Ishikawa (cell line): Measurements from ENCODE around the gene SHC4.

Source experiments
- CEBPB ChIP-seq: IDR thresholded peaks from 2 replicates; pipeline ENCODE4 v1.6.1; 2012
- CREB1 ChIP-seq: IDR thresholded peaks from 2 replicates; pipeline ENCODE4 v1.6.1; 2012; ENCODE audit warnings: low read depth
- EGR1 ChIP-seq: IDR thresholded peaks from 2 replicates; pipeline ENCODE4 v1.6.1; 2012
- EP300 ChIP-seq: IDR thresholded peaks from 2 replicates; pipeline ENCODE4 v1.6.1; 2012; ENCODE audit warnings: borderline replicate concordance
- FOXM1 ChIP-seq: IDR thresholded peaks from 2 replicates; pipeline ENCODE4 v1.6.1; 2012; ENCODE audit warnings: low read depth, borderline replicate concordance
- MAX ChIP-seq: IDR thresholded peaks from 2 replicates; pipeline ENCODE4 v1.6.1; 2012
- NFIC ChIP-seq: IDR thresholded peaks from 2 replicates; pipeline ENCODE4 v1.6.1; 2012
- RAD21 ChIP-seq: IDR thresholded peaks from 2 replicates; pipeline ENCODE4 v1.6.1; 2012; ENCODE audit warnings: low read depth
- TAF1 ChIP-seq: IDR thresholded peaks from 2 replicates; pipeline ENCODE4 v1.6.1; 2012; ENCODE audit warnings: low read depth, mild to moderate bottlenecking
- TCF12 ChIP-seq: IDR thresholded peaks from 2 replicates; pipeline ENCODE4 v1.6.1; 2012; ENCODE audit warnings: low read depth
- TEAD4 ChIP-seq: IDR thresholded peaks from 2 replicates; pipeline ENCODE4 v1.6.1; 2012
- YY1 ChIP-seq: IDR thresholded peaks from 2 replicates; pipeline ENCODE4 v1.6.1; 2012; ENCODE audit warnings: low read depth
- ZBTB7A ChIP-seq: IDR thresholded peaks from 2 replicates; pipeline ENCODE4 v1.6.1; 2012; ENCODE audit warnings: low read depth
- TF ChIP-seq, protein P1 (sequence below): IDR thresholded peaks from 2 replicates; pipeline ENCODE4 v1.6.1; 2012
- TF ChIP-seq, protein P2 (sequence below): IDR thresholded peaks from 2 replicates; pipeline ENCODE4 v1.6.1; 2012; ENCODE audit warnings: low read depth, mild to moderate bottlenecking

The SHC4 gene

GRCh38 chr15:48946840-48947187 lies 16.9 kb downstream of the SHC4 start:
- TF ChIP-seq, protein P1, sequence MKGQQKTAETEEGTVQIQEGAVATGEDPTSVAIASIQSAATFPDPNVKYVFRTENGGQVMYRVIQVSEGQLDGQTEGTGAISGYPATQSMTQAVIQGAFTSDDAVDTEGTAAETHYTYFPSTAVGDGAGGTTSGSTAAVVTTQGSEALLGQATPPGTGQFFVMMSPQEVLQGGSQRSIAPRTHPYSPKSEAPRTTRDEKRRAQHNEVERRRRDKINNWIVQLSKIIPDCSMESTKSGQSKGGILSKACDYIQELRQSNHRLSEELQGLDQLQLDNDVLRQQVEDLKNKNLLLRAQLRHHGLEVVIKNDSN = no peak
- TF ChIP-seq CEBPB = no peak
- no peak for TF ChIP-seq MAX
- no peak for TF ChIP-seq YY1
- no peak for TF ChIP-seq CREB1
- TF ChIP-seq NFIC = no peak
- TF ChIP-seq EP300 = no peak
- no peak for TF ChIP-seq FOXM1
- no peak for TF ChIP-seq RAD21
- no peak for TF ChIP-seq TAF1
- no peak for TF ChIP-seq EGR1
- TF ChIP-seq, protein P2, sequence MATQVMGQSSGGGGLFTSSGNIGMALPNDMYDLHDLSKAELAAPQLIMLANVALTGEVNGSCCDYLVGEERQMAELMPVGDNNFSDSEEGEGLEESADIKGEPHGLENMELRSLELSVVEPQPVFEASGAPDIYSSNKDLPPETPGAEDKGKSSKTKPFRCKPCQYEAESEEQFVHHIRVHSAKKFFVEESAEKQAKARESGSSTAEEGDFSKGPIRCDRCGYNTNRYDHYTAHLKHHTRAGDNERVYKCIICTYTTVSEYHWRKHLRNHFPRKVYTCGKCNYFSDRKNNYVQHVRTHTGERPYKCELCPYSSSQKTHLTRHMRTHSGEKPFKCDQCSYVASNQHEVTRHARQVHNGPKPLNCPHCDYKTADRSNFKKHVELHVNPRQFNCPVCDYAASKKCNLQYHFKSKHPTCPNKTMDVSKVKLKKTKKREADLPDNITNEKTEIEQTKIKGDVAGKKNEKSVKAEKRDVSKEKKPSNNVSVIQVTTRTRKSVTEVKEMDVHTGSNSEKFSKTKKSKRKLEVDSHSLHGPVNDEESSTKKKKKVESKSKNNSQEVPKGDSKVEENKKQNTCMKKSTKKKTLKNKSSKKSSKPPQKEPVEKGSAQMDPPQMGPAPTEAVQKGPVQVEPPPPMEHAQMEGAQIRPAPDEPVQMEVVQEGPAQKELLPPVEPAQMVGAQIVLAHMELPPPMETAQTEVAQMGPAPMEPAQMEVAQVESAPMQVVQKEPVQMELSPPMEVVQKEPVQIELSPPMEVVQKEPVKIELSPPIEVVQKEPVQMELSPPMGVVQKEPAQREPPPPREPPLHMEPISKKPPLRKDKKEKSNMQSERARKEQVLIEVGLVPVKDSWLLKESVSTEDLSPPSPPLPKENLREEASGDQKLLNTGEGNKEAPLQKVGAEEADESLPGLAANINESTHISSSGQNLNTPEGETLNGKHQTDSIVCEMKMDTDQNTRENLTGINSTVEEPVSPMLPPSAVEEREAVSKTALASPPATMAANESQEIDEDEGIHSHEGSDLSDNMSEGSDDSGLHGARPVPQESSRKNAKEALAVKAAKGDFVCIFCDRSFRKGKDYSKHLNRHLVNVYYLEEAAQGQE = no peak
- no peak for TF ChIP-seq ZBTB7A

DNA sequence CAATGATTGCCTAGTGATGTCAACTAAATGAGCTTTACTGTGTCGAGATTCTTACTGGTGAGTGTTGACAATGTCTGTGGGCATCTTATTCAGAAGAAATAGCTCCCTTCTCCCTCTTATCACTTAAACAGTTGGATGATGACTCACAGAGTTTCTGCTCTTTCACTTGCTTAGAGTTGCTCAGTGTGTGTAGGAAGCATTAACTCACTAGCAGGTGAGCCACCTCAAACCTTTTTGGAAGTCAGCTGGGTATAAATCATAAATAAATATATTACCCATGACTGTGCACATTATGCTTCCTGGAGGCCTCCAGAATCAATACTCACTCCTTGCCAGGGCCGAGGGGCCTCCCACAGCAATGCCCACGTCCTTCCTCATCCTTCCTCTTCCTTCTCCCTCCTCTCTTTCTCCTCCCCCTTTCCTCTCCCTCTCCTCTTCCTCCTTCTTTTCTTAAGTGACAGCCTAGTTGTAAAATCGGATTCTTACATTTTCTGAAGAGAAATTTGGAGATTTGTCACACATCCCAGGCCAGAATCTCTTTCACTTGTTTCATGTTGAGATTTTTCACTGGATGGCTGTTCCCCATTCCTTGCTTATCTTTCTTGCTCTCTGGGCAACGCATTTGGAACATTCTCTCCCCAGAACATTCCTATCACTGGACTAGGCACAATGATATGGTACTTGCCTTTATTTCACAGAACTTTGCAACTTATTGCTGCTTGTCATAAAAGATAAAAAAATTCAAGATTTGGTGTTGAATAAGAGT lies 17.5 kb downstream of the SHC4 start:
- no peak for TF ChIP-seq EGR1
- TF ChIP-seq FOXM1 = no peak
- no peak for TF ChIP-seq ZBTB7A
- no peak for TF ChIP-seq TEAD4
- no peak for TF ChIP-seq RAD21
- no peak for TF ChIP-seq CREB1
- TF ChIP-seq MAX = no peak
- TF ChIP-seq NFIC = no peak
- TF ChIP-seq, protein P2 = no peak
- no peak for TF ChIP-seq YY1
- TF ChIP-seq TCF12 = no peak
- TF ChIP-seq TAF1 = no peak
- no peak for TF ChIP-seq EP300
- TF ChIP-seq, protein P1 = no peak
- no peak for TF ChIP-seq CEBPB

DNA sequence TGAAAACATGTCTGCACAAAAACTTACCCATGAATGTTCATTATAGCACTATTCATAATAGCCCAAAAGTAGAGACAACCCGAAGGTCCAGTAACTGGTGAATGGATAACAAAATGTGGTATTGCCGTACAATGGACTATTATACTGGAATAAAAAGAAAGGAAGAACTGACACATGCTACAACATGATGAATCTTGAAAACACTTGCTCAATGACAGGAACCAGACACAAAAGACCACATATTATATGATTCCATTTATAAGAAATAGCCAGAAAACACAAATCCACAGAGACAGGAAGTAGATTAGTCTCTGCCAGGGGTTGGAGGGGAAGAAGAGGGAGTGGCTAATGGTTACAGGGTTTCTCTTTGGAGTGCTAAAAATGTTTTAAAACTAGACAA lies 18.3 kb downstream of the SHC4 start:
- no peak for TF ChIP-seq CEBPB
- no peak for TF ChIP-seq NFIC
- TF ChIP-seq, protein P2 = no peak
- TF ChIP-seq, protein P1 = no peak
- no peak for TF ChIP-seq MAX
- TF ChIP-seq RAD21 = no peak
- TF ChIP-seq TCF12 = no peak
- no peak for TF ChIP-seq YY1
- TF ChIP-seq TAF1 = no peak
- no peak for TF ChIP-seq TEAD4
- no peak for TF ChIP-seq EP300
- no peak for TF ChIP-seq EGR1
- no peak for TF ChIP-seq FOXM1
- no peak for TF ChIP-seq ZBTB7A

DNA sequence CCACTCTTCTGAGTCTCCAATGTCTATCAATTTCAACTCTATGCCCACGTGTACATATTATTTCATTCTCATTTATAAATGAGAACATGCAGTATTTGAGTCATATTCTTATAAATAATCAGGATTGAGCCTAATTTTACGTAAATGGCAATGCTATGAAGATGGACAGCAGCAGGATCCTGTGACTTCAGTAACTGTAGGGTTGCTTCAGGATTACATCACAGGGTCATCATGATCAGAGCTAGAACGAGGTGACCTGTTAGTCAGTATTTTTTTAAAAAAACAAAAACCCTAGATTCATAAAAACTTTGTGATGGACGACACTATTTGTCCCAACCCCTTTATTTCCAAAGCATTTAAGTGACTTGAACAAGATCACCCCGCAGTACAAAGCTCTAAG lies 21.8 kb downstream of the SHC4 start:
- TF ChIP-seq TEAD4 (no peak), CEBPB (no peak), ZBTB7A (no peak), NFIC (no peak), MAX (no peak), CREB1 (no peak), EP300 (no peak), FOXM1 (no peak), TAF1 (no peak), RAD21 (no peak)
- TF ChIP-seq, protein P1 = no peak
- TF ChIP-seq, protein P2 = no peak
